Stimulated activated CD8-positive, alpha-beta memory T cell treated with anti-CD3 and anti-CD28 coated beads, Interleukin-7, amount 100 ng/mL, for 48 hours (primary cell): ENCODE data around the gene FTCD.

ENCODE experiments used
- DNase-seq, 2 donors: peaks; one replicate each; pipeline ENCODE4 v3.0.0-alpha.2; 2020; ENCODE audit warnings: low read depth in 1 of 2; ENCODE audit errors: extremely low read depth in 1 of 2

FTCD gene

DNA sequence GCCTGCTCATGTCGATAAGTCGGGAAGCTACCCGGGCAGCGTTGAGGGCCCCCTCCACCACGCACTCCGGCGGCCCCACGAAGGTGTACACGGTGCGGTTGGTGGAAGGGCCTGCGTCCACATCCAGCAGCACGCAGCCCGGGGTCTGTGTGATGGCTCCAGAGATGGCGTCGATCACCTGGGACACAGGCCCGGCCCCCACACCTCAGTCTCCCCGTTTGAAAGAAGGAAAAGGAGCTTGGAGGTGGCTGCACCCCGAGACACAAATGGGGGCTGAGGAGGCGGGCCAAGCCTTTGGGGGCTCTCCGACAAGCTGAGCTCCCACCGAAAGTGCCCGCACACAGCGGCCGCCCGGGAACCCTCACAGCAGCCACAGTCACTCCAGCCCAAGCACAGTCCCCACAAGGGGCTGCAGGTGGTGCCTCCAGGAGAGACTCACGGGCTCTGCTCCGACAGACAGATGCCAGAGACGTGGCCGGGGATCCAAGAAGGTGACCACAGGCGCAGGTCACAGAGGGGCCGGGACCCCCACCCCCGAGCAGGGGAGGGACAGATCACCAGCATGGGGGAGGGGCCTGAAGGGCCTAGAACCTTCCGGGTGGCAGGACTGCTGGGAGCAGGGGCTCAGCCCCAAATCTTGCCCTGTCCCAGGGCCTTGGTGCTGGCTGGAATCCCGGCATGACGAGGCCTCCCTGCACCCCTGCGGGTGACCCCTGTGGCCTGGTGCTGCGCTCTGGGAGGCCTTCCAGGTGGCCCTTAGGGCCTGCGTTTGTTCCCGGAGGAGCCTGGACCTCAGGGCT lies 1.0 kb downstream of the FTCD start:
- no peak for DNase-seq

DNA sequence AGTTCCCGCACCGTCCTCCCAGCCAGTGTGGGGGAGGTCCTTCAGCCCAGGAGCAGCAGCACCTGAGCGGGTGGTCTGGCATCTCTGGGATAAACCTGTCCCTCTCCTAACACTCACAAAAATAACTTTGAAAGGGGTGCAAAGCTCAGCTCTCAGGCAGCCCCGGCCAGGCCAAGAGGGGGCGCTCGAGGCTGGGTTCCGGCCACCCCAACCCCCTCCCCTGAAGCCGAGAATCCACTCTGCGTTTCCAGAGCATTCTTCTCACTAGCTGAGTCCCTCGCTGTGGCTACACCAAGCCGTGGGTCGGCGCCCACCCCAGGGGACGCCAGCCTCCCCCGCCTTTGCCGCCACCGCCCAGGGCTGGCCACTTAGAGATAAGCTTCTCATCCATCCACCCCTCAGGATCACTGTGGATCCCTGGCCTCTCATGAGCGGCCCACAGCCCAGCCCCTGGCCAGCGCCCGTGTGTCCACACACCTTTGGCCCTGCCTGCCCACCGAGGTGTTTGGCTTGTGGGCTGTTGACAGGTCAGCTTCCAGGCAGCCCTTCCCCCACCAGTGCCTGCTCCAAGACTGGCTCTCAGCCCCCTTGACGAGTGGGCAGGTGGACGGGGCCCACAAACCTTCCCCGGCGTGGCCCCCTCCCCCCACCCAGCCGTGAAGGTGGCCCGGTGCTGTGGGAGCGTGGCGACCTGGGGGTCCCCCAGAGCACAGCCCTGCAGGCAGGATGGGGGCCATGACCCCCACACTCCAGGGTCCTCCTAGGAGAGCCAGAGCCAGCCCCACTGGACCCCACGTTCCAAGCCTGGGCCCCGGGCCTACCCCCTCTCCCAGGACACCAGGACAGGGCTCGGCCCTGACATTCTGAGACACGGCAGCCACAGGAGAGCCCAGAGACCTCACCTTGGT lies 1.9 kb downstream of the FTCD start:
- peak in 1 of 2 donors; percentile 10 for DNase-seq

DNA sequence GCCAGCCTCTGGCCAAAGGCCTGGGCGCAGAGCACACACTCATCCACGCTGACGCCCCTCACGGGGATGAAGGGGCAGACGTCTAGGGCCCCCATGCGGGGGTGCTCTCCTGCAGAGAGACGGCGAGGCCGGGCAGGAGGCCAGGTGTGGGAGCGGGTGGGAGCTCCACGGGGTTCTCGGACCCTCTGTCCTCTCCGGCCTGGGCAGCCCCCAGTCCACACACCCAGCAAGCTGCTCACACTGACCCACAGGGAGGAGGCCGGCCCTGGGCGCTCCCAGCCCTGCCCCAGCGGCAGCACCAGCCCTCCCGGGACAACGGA lies 2.5 kb downstream of the FTCD start:
- DNase-seq = no peak

DNA sequence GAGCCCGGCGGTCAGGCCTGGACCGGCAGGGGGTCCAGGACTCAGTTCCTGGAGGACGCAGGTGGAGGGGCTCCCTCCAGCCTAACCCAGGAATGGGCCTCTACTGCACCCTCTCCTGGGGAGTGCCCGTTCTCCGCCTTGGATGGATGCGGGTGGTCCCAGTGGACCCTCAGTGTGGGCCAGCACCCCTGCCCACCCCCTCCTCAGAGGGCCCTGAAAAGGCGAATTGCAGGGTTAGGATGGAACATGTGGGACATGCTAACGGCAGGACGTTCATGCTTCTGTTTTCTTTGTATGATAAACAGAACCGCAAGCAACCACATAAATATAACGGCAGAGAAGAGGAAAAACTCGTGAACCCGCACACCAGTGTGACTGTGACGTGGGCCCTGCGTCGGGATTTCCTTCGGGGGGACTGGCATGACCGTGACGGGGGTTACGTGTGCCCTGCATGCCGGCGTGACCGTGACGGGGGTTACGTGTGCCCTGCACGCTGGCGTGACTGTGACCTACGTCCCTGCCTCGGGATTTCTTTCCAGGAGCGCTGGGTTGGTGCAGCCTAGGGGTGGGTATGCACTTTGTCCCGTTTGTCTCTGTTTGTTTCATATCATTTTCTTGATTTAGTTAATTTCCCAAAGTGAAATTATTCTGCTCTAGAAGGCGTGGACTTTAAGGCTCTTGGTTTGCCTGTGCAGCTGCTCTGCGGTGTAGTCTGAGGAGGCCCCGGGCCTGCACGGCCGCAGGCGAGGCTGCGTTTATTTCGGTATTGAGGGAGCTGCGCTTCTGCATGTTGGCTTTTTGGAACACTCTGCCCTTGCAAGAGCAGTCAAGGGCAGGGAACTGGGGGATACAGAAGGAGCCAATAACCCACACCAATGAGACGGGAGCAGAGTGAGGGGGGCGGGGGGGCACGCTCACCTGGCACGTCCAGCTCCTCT lies 3.1 kb downstream of the FTCD start:
- no peak for DNase-seq

DNA sequence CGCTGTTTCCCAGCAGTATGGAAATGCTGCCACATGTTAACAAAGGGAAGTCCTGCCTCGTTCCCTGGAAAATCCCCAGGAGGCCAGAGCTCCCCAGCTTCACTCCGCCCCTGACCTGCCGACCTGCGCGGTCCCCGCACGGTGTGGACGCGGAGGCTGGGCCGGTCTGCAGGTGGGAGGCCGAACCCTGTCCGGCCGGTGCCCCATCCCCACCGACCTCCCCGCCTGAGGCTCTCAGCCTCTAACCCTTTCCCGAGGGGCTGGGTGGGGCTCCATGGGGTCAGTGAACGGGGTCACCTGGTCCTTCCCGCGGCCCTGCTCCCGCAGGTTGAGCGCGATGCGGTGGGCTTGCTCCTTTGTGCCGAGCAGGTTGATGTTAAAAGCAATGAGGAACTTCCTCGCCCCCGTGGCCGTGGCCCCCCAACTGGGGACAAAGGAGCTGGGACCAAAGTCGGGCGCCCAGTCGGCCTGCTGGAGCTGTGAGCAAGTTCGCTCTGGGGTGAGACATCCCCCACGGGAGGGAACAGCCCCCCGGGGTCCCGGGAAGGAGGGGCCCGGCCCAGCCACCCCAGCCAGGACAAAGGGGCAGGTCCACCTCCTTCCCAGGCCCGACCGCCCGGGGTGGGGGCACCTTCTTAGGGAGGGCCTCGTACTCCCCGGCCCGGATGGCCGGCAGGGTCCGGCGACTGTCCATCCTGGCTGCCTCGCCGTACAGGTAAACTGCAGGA lies 4.0 kb downstream of the FTCD start:
- no peak for DNase-seq

DNA sequence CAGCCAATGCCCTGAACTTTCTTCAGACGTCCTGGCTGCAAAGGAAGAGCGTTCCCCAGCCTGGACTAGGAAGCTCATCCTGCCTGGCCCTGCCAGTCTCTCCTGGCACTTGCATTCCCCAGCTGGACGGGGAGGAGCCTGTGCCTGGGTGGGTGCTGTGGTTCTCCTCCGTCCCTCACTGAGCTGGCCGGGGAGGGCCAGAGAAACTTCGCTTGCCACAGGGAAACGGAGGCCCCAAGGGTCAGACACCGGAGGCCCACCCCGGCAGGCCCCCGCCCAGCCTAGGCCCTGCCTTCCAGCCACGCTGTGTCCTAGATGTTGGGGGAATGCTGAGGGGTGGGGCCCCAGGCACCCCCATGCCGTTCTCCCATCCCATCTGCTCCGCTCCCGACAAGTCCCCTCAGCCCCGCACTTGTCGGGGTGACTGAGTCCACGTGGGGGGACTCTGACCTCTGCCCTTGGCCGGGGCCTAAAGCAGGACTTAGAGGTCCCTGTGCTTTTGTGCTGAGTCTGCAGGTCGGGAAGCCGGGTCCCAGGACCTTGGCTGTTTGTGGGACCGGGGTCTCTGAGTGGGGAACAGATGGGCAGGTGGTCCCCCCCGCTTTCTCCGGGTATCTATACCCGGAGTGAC lies 4.8 kb downstream of the FTCD start:
- DNase-seq = no peak

DNA sequence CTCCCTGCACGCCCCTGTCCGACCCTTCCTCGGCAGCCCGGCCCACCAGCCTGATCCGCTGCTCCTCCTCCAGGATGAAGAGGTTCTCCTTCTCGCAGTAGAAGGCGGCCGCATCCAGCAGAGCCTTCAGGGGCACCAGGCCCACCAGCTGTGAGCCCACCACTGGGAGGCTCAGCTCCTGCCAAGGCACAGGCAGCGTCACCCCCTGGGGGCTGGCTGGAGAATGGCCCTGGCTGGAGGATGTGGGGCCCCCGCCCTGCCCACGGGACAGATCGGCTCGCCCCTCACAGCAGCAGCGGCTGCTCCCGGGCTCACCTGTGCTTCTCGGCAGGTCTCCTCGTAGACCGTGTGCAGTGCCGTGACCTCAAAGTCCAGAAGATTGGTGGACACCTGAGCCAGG lies 5.3 kb downstream of the FTCD start:
- no peak for DNase-seq

DNA sequence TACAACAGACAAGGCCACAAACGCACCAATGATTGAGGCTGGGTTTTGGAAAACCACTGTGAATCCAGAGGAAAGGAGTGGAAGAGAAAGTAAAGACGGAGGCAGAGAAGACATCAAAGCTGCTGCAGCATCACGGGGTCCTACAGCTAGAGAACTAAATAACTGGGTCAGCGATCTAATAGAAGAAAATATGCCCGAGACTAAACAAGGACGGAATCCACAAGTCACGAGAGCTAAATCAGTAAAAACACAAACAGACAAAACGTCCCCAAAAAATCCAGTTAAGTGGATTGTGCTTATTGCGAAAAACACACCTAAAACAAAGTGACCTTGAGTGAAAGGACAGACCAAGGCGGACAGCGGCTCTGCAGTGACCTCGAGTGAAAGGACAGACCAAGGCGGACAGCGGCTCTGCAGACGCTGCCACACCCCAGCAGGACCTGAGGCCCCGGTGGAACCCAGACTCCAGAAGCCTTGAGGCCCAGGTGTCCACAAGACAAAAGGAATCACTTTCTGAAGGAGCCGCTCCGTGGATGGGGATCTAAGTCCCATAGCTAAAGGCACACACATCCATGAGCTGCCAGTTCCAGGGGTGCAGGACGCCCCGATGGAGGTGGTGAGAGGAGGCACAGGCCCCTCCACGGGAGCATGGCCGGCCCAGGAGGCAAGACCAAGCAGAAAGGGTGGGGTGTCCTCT lies 6.0 kb downstream of the FTCD start:
- no peak for DNase-seq

DNA sequence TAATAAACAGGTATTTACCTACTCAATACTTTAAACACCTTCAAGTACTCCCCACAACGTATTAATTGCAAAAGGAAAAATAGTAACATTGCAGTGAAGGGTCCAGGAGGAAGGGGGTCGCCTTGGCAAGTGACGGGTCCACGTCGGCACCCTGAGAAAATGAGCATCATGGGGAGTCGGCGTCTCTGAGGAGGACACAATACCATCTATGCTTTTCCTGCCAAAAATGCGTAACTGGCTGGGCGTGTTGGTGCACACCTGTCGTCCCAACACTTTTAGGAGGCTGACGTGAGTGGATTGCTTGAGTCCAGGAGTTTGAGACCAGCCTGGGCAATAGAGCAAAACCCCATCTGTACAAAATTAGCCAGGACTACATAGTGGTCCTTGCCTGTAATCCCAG lies 7.3 kb downstream of the FTCD start:
- DNase-seq = no peak

DNA sequence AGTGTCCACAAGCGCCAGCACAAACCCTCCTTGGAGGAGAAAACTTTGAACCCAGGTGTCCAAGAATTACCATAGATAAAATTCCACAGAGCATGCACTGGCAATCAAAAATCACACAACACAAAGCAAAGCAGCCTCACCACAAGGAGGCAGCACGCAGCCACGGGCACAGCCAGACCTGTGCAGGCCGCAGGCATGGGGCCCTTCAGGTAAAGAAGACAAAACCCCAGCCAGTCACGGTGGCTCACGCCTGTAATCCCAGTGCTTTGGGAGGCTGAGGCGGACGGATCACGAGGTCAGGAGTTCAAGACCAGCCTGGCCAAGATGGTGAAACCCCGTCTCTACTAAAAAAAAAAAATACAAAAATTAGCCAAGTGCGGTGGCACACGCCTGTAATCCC lies 8.0 kb downstream of the FTCD start:
- DNase-seq = peak; percentile 25 to 40

DNA sequence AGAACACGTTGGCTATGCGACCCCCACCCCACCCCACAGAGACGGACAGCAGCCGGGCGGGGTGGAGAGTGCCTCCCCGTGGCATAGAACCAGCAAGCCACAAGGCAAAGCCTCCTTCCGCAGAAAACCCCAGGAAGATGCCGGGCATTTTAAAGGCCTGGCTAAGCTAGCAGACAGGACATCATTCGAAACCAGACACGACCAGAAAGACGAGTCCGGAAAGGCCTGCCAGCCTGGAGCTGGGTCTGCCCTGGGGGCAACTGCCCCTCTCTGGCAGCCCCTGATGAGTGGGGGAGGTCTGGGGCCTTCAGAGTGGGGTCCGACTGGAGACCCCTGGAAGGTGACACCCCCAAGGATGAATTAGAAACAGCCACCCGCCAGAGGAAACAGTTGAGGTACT lies 8.5 kb downstream of the FTCD start:
- DNase-seq = no peak

DNA sequence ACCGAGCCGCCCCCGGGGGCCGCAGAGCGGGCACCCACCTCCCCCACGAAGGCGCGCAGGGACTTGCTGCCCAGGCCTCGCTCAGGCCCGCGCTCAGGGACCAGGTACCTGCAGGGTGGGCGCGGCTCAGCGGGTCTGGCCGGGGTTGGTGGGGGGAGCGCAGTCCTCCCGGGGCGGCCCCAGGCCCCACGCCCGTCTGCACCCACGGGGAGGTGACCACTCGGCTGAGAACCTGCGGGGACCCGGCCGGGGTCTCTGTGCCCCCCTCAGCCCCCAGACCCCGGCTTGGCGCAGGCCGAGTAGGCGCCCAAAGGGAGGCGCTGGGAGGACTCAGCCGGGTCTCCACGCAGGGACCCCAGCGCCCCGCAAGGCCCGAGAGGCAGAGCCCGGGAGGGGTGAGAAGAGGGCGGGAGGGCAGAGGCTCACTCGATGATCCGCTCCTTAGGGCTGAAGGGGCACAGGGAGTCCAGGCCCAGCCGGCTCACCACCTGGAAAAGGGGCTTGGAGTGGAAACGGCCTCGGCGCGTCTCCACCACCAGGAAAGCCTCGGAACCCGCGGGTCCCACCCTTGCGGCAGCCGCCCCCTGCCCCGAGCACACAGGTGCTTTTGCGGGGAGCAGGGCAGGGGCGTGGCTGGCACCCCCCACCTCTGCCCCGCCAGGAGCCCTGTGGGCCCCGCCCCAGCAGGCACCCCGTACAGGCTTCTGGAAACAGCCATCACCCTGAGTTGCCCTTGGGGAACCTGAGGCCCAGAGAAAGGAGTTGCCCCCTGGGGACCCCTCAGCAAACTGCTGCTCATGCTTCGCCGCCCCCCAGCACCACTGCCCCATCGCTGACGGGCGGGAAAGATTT lies 9.3 kb downstream of the FTCD start:
- DNase-seq = no peak

DNA sequence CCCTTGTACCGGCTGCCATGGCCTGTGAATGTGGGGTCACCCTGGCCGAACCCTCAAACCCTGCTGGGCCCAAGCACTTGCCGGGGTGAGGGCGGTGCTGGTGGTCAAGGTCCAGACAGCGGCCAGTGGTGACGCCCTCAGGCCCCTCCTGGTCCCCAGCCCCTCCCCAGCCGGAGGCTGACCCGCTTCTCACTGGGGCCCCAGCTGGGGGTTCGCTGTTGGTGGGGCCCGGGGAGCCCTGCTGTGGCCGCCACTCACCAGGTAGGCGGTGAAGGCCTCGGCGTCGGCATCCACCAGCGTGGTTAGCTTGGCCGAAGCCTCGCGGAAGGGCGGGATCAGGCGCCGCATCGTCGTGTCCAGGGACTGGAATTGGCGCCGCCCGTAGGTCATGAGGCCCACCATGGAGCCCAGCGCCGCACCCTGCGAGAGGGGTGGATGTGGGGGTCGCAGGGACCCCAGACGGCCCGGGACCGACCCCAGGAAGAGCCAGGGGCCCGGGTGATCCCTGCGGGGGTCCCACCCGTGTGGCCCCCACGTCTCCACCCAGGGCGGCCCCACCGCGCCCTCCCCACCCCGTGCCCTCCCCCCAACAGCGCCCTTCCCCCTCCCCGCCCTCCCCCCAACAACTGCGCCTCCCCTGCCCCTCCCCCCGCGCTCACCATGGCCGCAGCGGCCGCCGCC lies 10.1 kb downstream of the FTCD start:
- DNase-seq = no peak

DNA sequence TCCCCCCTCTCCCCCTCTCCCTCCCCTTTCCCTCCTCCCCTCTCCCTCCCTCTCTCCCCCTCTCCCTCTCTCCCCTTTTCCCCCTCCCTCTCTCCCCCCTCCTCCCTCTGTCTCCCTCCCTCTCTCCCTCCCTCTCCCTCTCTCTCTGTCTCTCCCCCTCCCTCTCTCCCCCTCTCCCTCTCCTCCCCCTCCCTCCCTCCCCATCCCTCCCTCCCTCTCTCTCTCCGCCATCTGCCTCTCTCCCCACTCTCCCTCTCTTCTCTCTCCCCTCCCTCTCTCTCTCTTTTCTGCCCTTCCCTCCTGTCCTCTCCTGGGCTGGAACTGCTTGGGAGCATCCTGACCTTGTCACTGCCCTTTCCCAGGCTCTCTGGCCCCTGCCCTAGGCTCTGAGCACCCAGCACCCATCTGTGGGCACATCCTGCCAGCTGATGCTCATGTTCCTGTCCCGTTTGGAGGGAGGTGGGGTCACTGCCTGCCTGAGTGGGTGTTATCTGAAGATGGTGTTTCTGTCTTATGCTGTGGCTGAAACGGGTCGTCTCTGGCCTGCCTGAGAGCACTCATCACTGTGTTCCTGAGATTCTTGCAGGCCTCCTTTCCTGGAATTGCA lies 10.8 kb downstream of the FTCD start:
- DNase-seq = peak in 1 of 2 donors; percentile 11

DNA sequence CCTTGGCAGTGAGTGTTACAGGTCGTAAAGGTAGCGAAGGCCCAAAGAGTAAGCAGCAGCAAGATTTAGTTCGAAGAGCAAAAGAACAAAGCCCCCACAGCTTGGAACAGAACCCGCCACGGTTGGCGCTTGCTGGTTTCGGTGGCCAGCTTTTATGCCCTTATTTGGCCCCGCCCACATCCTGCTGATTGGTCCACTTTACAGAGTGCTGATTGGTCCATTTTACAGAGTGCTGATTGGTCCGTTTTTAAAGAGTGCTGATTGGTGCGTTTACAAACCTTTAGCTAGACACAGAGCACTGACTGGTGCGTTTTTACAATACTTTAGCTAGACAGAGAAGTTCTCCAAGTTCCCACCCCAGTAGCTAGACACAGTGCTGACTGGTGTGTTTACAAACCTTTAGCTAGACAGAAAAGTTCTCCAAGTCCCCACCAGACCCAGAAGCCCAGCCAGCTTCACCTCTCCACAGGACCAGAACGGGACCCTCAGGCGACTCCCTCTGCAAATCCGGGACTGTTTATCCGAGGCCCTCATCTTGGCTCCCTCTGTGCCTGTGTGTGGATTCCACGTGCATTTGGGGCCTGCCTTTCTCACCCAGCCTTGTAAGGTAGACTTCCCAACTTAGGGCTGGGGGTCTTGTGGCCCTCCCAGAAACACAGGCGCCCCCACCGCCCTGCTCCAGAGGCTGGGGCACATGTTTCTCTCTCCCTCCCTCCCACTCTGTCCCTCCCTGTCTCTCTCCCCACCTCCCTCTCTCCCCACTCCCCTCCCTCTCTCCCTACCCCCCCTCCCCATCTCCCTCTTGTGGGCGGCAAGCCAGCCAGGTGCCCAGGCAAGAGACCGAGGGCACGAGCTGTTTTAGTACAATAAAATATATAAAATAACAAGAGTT lies 12.6 kb downstream of the FTCD start:
- DNase-seq = no peak

DNA sequence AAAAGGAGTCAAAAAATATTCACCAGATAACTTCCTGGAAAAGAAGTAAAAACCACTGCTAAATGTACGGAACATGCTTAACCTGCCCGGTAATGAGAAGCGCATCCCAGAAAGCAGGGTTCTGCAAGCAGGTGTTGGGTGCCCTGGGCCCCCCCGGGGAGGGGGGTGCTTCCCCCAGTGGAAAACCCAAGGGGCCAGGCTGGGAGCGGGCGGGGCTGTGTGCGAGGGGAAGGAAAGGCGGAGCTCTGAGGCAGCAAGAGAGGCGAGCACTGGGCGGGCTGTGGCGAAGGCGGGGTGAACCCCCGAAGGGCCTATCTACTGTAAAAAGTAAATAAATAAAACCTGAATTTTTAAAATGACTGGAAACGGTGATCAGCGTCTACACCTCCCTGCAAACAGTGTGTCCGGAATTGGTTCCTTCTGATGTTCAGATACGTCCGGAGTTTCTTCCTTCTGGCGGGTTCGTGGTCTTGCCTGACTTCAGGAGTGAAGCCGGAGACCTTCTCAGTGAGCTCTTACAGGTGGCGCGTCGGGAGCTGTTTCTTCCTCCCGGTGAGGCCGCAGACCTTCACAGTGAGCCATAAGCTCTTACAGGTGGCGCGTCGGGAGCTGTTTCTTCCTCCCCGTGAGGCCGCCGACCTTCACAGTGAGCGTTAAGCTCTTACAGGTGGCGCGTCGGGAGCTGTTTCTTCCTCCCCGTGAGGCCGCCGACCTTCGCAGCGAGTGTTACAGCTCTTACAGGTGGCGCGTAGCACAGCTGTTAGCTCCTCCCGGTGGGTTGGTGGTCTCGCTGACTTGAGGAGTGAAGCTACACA lies 13.4 kb downstream of the FTCD start:
- DNase-seq = no peak
